HG03442 (cell line): ENCODE measurements around the gene CCDC93.

Experiments
- ATAC-seq: cut with Tn5 transposase; IDR thresholded peaks from one replicate; pipeline ENCODE4 v1.9.1; 2021; ENCODE audit warnings: mild to moderate bottlenecking, moderate library complexity; ENCODE audit not compliant: unreplicated experiment

The CCDC93 gene, protein sequence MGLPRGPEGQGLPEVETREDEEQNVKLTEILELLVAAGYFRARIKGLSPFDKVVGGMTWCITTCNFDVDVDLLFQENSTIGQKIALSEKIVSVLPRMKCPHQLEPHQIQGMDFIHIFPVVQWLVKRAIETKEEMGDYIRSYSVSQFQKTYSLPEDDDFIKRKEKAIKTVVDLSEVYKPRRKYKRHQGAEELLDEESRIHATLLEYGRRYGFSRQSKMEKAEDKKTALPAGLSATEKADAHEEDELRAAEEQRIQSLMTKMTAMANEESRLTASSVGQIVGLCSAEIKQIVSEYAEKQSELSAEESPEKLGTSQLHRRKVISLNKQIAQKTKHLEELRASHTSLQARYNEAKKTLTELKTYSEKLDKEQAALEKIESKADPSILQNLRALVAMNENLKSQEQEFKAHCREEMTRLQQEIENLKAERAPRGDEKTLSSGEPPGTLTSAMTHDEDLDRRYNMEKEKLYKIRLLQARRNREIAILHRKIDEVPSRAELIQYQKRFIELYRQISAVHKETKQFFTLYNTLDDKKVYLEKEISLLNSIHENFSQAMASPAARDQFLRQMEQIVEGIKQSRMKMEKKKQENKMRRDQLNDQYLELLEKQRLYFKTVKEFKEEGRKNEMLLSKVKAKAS

DNA sequence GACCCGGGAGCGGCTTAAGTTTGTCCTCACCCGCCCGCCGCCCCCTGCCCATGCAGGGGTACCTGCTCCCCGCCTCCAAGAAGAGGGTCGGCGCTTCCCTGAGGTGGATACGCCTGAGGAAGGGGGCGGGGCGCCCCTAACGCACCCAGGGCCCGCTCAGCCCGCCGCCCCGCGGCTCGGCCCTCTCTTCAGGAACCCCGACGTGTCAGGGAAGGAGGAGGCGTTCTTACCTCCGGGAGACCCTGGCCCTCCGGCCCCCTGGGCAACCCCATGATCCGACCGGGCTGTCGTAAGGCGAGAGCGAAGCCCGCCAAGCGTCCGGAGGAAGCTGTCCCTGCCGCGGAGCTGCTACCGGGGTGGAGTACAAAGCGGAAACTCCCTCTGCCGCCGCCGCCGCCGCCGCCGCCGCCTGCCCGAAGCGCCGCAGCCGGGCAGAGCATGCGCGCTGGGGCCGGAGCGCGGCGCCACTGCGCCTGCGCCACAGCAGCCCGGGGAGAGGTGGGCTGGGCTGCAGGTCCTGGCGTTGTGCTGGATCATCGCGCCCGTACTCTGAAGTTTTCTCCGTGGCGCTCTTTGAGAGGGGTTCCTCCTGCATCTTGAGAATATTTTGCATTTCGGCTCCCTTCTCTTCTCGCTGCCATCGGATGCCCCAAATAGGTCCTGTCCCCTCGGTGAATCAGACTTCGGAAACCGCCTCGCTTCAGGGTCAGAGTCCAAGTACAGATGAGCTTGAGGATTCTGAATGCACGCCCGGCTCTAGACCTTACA is at the start of gene CCDC93:
TSS of gene CCDC93 (minus strand) at position 347 of the 768 bp plus-strand sequence. CDS start at position 272, 75 bp downstream.
- peak; percentile 85 for ATAC-seq

DNA sequence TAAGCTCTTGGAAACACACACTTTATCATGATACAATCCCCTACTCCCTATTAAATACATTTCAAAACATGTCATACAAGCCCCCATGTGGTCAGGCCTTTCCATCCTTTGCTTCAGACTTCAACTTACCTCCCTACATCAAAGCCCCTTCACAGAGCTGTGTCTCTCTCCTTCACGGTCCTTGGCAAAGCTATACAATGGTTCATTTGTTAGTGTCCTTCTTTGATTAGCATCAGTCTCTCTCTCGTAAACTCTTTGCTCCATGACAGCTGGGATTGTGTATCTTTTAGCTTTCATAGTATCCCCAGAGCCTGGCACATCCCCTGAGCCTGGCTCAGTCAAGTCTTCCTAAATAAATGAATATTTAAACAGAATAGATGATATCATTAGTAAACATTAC is 48.8 kb upstream of the CCDC93 start:
- no peak for ATAC-seq

DNA sequence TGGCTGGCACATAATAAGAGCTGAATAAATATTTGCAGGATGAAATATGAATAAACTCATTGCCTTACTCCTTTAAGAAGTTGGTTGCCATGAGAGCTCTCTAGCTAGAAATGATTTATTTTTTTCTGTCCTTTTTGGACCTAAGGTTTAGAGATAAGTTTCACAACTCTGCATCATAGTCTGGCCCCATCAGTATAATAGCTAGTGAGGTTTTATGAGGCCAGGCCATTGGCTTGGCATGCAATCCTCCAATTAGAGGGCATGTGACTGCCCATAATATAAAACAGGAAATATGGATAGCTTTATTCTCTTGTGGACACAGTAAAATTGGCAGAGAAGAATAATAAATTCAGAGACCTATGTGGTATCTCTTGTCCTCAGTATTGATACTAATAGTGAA is 48.2 kb upstream of the CCDC93 start:
- no peak for ATAC-seq

DNA sequence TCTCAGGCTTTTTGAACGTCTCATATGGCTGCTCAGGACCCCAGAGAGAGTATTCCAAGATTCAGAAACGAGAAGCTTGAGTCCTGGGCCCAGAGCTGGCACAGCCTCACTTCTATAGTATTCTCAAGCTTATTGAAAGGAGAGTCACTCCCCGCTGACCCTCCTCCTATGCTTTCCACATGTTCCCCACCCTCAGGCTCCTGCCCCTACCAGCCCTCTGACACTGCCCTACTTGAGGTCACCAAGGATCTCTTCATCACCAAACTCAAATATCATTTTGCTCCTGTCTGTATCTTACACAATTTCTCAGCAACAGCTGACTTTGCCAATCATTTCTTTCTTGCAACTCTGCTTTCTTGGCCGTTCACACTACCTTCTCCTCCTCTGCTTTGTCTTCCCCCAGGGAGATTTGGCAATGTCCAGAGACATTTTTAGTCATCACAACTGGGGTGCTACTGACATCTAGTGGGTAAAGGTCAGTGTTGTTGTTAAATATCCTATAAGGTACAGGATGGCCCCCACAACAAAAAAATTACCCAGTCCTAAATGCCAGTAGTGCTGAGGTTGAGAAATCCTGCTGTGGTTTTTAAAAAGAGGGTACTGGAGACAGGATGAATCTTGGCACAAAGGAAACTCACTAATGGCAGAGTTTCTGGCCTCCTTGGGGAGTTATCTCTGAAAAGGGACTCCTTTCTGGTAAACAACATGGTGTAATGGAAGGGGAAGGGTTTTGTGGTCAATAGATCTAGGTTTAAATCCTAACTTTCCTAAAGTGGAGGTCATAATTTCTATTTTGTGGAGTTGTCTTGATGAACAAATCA is 47.5 kb upstream of the CCDC93 start:
- peak; percentile 76 for ATAC-seq

DNA sequence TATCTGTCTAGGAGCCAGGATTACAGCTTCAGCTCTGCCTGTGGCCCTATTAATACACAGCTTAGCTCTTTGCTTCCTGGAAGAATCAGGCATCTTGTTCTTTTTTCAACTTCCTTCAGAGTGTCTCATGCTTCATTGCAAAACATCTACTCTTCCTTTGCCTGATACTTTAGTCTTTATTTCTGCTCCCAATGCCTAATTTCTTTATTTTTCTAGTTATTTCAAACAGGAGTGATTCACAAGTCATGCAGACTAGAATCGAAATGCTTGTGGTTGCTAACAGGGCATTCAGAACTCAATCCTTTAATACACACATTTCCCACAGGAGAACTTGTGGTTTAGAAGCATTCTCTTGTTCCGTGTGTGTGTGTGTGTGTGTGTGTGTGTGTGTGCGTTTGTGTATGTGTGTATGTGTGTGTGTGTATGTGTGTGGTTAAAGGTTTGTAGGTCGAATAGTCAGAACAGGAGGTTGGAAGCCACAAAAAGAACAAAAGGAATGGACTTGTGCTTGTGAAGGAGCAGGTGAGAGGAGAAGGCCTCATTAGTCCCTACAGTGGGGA is 46.1 kb upstream of the CCDC93 start:
- no peak for ATAC-seq

DNA sequence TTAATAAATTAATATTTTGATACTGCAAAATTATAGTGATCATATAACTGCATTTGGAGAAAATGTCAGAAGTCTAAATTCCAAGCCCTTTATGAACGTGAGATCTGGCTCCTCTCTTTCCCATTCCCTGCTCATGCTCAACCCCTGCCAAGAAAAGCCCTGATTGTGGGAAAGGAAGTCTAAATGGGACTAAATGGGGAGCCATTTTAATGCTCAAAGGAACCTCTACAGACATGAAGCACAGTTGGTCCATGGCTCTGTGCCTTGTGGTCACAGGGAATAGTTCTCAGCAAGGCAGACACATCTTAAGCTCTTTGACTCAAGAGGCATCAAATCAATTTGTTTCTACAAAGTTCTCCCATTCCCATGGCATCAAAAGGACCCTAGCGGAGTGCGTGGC is 45.1 kb upstream of the CCDC93 start:
- no peak for ATAC-seq

DNA sequence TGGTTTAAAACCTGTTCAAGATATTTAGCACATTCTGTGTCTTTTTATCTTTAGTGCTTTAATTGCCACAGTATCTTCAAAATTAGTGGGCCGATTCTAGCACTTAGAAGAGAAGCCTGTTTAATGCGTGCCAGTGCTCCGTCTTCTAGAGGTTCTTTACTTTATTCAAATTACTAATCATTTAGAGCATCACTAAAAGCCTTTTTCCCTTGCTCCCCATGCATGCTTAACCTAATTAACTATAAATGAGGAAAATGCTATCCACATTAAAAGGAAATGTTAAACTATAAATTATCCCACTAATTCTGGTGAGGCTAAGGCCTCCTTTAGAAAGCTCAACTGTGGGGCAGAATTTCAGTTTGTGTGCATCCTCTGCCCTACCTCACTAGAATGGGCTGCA is 42.9 kb upstream of the CCDC93 start:
- ATAC-seq = no peak

DNA sequence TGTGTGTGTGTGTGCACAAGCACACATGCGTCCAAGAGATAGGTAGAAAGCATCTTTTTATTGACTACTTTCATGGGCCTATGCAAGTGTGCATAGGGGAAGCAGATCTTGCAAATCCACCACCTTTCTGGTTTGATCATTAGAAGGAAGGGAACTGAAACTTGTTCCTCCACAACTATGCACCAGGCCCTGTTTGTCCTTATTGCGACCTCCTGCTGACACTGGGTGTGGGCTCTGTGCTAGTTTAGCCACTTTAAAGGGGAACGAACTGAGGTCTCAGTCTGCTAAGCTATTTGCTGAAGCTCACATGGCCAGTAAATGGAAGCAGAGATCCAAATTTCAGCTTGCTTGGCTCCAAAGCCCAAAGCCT is 42.3 kb upstream of the CCDC93 start:
- peak; percentile 92 for ATAC-seq

DNA sequence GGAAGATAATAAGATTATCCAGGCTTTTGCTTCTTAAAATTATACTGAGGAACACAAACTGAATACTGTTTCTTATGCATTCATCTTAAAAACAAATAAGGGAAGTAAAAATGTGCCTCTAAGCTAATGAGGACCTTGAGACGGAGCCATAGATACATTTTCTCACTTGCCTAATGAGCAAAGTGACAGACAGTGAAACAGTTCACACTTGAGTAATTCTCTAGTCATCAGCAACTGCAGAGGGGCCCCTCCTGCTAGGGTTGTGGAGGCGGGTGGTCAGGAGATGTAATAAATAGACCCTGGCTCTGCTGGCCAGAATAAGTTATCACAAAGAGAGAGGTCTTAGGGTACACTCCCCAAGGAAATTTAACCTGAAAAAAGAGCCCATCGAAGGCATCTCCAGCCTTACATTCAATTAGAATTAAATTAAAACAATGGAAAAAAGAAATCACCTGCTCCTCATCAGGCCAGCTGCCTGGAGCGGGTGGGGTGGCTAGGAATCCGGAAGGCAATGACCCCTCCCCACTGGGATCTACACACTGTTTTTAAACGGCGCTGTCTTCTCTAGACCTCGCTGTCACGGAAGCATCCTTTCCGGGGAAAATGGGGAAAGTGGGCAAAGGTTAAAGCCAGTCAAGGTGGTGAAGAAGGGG is 41.8 kb upstream of the CCDC93 start:
- ATAC-seq = peak; percentile 72

DNA sequence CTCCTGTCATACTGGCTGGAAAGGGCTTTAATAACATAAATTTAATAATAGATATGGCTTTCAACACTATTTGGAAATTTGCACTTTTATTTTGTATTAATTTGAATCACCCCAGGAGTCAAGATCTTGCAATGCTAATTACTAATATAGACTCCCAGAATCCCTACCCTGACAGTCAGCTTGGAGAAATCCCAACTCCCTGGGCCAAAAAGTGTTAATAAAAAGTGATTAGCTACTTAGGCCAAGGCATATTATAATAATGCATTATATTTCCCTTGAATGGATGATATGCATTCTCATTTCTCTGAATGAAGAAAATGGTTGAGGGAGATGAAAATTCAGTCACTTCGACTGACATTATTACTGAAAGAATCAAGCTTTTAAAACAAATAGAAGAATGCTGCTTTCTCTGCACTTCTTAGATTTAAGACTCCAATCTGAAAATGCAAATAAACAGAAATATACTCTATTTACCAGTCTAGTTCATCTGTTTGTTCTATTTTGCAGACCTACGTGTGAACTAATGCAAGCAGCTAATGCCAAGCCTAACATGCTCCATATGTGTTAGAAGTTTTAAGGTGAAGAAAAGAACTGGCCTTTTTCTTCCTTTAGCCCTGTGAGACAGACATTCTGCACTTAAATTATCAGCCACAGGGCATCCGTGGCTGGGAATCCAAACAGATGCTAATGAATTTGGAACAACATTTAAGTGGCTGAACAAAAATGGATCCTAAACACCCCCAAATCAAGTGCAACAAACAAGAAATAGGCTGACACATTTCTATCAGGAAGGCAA is 40.5 kb upstream of the CCDC93 start:
- no peak for ATAC-seq

DNA sequence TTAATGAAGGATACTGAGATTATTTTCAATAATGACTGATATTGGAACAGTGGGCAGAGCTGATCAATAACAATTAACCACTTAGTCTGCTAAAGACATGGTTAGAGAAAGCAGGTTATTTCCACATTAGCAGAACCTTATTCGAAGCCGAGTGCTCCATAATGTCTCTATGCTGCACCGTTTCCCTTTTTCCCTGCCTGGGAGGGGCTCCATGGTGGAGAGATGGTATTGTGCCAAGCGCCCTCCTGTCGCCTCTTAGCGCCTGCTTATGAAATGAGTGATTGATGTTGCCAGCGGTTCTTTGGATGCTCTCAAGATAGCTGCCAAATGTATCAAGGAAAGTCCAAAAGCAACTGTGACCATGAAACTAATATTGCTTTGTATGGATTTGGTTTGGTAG is 39.8 kb upstream of the CCDC93 start:
- ATAC-seq = no peak

DNA sequence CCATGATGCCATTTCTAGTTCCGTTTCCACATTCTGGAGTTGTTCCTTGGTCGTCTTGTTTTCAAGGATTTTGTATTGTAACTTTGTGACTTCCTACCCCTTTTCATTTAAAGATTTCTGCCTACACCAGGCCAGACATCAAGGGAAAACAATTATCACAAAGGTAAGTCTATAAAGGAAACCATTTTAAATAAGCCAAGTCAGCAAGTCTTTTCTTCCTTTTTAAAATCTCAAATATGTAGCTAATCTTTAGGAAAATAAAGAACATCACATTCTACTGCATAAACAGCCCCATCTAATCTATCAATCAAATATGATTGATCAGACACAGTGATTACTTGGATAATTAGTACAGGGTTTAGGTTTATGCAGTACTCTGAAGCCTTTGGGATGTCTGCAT is 38.6 kb upstream of the CCDC93 start:
- no peak for ATAC-seq

DNA sequence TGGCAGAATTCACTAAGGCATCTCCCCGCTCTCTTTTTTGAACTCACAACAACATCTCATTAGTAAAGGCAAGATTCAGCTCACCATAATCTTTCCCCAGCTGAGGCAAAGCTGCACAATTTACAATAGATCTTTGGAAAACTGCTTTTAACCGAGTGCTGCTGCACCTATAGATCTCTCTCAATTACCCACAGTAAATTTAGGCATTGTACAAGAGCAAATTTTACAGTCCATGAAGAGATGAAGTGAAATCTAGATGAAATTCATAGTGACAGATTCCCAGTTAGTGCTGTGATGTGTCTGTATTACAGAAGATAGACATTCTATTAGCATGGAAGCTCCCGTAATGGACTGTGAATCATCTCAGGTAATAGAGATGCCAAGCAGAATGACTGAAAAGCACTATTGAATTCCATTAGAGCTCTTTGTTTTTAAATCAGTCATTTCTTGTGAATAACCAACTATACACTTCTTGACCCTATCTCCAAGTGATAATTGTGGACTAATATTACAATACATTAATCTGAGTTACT is 38.0 kb upstream of the CCDC93 start:
- no peak for ATAC-seq

DNA sequence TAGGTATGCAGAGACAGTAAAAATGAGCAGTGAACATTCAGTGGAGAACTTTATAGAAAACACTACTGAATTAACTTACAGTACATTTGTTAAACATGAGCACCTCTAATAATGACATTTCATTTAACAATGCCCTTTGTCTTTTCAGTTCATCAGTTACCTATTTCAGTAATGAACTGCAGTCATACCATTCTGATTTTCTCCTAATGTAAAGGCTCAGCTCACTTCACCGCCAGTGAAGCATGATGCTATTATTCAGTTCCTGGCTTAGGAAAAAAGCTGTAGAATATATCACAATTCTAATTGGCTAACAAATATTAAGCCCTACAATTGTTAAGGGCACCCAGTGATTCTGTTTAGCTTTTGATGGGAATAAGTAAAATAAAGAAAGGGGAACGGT is 37.1 kb upstream of the CCDC93 start:
- ATAC-seq = no peak

DNA sequence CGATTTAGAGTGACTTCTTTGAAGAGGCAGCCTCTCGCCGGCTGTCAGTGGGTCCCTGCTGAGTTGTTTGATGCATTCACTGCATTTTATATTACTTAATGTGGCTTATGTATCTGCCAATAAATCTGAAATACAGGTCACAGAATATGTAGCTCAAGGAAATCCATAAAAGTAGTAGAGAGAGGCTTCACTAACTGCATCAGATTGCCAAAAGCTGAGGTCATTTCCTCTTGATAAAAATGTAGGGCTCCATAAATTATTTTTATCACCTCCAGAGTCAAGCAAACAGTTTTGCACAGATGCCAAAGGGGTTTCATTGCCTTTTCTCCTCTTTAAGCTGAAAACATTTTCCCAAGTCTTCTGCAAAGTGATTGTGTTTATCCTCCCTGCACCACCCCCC is 36.5 kb upstream of the CCDC93 start:
- ATAC-seq = no peak

DNA sequence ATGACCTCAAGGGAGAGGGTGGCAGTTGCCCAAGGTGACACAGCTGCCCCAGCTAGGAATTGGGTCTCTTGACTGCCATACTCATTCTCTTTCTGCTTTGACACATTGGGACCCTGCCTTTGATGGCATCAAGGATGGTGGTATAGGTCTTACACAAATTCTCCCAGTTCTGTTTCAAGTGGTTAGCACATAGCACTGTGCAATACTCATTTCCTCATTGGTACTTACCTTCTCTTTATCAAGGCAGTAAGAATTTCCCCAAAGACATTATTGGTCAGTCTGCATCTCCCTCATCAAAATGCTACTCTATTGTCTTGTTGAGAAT is 35.9 kb upstream of the CCDC93 start:
- peak; percentile 77 for ATAC-seq

DNA sequence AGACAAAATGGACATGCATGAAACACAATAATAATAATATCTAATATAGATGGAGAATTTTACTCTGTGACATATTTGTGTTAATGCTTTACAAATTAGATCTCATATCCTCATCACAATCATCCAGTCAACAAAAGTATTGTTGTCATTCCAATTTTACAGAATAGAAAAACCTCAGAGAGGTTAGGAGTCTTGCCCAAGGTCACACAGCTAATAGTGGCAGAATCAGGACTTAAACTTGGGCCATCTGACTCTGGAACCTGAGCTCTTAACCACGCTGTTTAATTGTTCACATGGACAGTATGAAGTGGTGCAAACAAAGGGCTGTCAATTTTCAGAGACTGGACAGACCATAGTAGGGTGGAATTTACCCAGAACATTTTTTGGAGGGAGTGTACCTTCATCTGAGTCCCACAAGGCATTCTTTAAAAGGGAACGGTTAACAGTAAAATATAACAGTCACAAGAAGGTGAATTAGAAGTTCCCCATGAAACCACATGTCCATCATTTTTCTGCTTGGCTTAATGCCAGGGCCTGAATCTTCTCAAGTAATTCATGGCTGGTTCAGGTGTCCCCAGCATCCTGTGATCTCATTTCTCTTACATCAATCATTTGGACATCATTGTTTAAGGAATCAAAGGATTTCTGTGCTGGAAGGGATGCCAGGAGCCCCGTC is 35.4 kb upstream of the CCDC93 start:
- no peak for ATAC-seq

DNA sequence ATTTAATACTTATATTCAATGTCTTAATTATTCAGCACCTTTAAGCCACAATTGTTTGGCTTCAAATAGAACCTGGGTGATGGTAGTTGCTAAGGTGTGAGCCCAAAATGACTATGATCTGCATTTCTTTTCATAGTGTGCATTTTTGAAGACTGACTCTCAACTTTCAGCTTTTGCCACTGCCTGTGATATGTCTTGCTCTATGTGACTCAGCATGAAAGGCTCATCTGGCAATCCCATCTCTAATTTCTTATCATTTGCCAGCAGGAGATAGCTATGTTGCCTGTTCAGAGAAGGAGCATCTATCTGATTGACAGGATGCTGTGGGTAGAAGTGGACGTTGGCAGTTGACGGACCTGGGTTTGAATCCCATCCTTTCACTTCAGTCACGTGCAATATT is 34.5 kb upstream of the CCDC93 start:
- ATAC-seq = no peak

DNA sequence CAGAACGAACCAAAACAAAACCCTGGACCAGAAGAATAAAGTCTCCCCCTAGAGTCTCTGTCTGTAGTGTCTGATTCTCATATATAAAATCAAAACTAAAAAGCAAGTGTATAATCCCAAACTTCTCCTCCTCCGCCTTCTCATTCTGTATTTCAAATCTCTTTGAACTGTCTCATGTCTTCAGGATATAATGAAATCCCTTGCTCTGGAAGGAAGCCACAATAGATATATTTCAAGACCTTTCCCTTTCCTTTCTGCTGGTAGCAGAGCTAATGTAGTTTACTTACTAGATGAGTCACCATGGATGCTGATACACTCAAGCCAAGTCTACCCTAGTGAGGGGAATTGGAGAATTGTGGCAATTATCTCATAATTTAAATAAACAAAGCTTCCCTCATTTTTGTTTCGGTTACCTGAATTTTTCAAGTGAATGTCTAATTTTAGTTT is 33.5 kb upstream of the CCDC93 start:
- ATAC-seq = no peak
